Measurements from ENCODE around the gene ASPSCR1.

GRCh38 chr17:81934850-81935708 lies 42.4 kb upstream of the ASPSCR1 start:
- TF ChIP-seq, protein P1, sequence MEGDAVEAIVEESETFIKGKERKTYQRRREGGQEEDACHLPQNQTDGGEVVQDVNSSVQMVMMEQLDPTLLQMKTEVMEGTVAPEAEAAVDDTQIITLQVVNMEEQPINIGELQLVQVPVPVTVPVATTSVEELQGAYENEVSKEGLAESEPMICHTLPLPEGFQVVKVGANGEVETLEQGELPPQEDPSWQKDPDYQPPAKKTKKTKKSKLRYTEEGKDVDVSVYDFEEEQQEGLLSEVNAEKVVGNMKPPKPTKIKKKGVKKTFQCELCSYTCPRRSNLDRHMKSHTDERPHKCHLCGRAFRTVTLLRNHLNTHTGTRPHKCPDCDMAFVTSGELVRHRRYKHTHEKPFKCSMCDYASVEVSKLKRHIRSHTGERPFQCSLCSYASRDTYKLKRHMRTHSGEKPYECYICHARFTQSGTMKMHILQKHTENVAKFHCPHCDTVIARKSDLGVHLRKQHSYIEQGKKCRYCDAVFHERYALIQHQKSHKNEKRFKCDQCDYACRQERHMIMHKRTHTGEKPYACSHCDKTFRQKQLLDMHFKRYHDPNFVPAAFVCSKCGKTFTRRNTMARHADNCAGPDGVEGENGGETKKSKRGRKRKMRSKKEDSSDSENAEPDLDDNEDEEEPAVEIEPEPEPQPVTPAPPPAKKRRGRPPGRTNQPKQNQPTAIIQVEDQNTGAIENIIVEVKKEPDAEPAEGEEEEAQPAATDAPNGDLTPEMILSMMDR (IDR thresholded peaks at IDR 0.05 in 8 of 11, conservative IDR thresholded peaks at IDR 0.05 in 3 of 11): no peak
- no peak for TF ChIP-seq POLR2A (IDR thresholded peaks at IDR 0.05)

Measured in spleen (tissue), 7 donors.